Right forelimb (tissue), 1 donor: ENCODE data around the gene AQP12A.

ENCODE experiments used
- DNase-seq: peaks from one replicate; pipeline ENCODE4 v3.0.0-alpha.2; 2018

Gene AQP12A

DNA sequence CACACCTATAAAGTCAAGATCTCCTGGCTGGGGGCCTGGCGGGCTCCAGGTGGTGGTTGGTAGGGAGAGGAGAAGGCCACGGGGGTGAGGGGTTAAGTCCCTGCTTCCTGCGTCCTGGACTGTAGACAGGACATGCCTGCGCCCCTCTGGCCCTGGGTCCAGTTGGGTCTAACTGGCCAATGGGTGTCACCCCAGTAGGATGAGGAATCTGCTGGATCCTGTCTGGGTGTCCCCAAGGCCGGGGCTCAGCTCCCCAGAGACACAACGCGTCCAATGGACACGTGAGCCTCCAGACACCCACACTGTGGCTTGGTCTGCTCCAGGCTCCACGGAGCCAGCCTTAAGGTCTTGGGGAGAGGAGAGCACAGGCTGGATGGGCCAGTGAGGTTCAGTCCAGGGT lies 19.6 kb downstream of the AQP12A start:
- no peak for DNase-seq

DNA sequence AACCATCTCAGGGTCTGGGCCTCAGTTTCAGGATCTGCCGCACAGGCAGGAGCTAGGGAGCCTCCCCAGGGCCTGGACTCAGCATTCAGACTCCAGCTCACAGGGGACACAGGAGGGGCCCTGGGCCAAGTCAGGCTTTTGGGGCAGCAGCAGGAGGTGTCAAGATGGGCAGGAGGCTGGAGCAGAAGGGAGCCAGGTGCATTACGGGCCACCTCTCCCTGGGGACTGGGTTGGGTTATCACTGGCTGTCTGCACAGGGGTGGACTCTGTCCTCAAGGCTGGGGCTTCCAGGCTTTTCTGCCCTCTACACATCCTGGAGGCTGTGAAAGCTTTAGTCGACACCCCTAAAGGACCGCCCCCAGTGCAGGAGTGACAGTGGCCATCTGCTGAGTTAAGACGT lies 20.0 kb downstream of the AQP12A start:
- DNase-seq: no peak

DNA sequence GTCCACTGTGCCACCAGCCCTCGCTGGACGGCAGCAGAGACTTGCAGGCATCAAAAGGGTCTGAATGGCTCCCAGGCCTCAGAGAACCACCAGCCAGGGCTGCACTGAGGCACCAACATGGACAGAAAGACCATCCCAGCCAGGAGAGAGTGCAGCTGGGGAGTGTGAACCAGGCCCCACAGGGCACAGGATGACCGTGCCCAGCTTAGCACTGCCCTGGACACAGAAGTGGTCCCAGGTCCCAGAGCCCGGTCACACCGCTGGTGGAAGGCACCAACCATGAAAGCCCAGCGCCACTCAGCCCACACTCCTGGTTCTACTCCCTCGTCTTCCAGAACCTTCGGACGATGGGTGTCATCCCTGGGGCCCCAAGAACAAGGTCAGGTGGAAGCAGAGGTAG lies 20.5 kb downstream of the AQP12A start:
- no peak for DNase-seq

DNA sequence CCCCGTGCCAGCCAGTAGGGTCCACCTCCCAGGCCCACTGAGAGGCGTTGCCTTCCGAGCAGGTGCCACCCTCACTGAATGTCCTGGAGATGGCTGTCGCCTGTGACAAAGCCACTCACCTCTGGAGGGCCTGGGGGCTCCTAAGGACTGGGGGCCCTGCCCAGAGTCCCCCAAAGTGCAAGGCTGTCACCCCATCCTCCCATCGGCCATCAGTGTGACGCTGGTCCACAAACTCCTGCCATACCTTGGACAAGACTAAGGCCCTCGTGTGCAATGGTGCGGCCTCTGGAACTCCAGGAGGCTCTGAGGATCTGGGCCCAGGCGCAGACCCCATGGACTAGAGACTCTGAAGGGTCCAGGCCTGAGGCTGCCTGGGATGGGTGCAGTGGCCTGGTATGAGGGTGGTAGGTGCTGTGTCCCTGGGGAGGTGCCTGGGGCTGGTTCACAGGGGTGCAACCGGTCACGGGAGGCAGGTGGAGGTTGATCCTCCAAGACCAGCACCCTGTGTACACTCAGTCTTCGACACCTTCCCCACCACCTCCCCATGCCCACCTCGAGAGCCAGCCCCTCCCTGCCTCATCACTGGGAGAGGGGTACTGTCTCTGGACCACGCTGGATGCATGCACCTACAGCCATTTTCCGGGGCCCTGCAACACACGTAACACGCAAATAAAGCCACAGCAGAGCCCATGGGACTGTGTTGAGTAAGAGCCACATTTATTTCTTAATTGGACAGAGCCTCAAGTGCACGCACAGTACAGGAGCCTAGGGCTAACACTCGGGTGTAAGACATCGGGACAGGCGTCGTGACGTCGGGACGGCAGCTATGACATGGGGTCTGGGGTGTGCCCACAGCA lies 21.6 kb downstream of the AQP12A start:
- DNase-seq: no peak

DNA sequence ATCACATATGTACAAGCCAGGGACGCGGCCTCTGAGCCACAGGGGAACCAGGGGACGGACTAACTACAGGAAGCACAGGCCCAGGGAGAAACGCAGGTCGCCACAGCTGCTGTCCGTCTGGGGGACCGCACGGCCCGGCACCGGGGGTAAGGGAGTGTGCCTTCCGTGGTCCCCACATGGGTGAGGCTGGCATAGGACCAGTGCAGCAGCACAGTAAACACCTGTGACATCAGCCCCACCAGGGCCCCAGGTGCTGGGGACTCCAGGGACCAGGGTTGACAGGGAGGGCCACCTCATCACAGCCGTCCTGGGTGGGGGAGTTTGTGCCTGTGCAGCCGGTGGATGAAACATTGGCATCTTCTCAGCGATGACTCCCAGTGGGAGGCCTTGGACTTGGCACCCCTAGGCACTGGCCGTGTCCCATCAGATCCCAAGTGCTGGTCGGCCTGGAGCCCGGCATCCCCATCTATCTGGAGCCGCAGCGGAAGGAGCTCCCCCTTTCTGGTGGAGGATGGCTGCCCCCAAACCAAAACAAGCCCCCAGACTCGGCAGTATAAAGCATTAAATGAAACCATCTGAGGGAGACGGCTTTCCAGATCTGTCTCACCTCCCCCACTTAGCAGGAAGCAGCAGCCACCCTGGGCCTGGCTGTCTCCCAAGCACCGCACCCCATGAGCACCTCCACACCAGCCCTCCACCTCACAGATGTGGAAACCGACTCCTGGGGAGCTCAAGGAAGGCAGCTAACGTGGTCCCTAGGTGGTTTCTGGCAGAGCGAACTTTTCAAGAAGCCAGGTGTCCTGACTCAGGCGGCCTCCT lies 22.5 kb downstream of the AQP12A start:
- DNase-seq: no peak

DNA sequence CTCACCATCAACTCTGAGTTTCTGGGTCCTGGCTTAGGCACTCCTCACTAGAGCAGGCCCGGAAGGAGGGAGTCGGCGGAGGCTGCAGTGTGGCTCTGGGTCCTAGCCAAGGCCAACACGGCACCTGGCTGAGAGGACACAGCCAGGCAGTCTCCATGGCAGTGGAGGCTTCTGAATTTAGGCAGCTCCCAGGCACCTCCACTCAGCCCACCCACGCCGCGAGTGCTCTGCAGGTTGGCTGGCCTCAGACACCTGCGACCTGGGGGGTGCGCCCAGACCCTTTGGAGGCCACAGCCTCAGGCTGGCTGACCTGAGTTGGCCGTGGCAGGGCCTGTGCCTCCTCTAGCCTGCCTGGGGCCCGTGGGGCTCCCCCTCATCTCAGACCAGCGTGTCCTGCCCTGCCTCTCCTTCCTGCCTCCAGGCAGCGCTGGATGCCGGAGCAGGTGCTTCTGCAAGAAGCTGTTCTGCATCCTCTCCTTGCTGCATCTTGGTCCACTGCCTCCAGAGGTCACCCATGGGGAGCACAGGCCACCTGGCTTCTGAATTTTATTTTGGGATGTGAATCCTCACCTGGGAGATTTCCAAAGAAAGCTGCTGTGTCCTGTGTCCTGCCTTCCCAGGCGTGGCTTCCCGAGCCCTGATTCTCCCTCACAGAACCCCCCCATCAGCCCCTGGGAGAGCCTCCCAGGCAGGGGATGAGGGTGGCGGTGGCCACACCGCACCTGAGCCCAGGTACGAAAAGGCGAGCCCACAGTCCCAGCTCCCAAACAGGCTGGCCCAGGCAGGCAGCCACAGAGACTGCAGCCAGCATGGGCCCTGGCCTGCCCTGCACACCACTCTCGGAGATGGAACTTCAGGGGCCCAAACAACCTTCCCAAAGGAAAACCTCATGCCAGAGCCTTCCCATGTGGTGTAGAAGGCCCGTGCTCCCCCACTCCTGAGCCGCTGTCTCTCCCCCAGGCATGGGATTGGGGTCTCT lies 23.4 kb downstream of the AQP12A start:
- no peak for DNase-seq

DNA sequence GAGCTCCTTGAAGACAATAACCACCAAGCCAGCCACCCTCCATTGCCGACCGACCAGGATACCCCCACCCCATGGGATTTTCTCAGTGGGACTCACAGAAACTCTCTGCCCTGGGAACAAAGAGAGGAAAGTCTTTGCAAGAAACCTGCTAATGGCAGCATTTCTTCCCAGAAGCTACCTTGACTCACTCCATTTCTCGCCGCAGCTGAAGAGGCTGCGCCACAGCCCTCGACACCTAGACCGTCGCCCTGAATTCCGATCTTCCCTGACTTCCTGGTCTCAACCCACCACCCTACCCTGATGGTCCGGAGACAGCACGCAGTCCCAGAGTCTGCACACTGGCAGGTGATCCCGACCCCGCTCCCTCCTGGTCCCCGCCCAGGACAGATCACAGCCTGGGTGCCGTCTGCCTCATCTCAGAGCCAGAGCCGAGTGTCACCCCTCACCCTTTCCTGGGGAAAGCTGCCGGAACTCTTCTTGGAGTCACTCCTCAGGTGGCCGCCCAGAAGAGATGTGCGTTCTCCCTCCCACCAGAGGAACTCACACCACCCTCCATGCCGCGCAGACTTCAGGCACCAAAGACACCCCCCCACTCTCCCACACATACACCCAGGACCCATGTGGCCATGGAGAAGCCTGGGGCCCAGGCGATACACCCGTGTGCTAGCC lies 24.6 kb downstream of the AQP12A start:
- DNase-seq: no peak

DNA sequence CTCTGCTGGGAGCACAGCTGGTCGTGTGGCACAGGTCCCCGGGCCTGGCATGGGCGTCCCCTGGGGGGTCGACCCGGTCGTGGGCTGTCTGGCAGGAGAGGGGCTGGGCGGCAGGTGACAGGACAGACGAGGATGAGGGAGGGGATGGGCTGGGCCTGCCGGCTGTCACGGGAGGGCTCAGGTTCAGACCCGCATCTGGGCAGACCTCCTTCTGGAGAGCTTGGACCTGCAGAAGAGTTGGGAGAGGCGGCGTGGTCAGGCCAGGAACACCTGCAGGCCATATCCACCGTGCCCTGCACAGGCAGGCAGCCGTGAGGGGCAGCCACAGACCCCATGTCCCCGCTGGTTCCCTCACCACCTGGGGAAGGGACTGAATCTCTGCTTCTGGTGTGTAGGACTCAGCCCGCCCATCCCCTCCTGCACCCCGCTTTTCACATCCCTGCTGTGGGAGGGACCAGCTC lies 25.5 kb downstream of the AQP12A start:
- no peak for DNase-seq

DNA sequence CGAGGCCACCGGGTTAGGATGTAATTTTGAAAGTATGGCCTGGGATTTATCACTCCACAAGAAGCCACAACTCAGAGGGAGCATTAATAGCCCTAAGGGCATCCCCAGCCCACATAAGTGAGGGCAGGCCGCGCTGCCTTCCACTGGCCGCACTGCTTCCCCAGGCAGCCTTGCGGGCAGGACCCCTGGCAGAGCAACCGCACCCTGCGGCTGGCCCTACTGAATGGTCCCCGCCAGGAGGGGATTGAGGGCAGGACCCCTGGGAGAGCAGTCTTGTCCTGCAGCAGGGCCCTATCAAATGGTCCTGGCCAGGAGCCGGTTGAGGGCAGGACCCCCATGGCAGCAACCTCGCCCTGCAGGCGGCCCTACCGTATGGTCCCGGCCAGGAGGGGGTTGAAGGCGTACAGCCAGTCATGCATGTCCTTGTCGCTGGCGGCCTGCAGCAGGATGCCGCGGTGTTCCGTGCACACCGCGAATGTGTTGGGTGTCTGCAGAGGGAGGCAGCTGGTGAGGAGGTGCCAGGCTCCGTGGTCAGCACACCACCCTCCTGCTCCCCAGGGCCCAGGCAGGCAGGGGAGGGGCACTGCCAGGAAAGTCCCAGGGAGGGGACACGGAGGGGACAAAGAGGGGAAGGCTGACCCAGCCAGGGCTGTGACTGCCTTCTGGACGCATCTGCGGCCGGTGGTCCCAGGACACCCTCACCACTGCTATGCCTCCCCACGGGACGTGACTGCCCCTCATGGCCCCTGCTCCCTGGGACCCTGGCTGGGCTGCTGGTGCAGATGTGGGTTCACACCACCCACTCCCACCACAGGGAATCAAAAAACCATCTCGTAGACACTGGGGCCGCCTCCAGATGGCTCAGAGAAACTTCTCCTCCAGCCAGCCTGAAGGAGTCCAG lies 26.3 kb downstream of the AQP12A start:
- no peak for DNase-seq

DNA sequence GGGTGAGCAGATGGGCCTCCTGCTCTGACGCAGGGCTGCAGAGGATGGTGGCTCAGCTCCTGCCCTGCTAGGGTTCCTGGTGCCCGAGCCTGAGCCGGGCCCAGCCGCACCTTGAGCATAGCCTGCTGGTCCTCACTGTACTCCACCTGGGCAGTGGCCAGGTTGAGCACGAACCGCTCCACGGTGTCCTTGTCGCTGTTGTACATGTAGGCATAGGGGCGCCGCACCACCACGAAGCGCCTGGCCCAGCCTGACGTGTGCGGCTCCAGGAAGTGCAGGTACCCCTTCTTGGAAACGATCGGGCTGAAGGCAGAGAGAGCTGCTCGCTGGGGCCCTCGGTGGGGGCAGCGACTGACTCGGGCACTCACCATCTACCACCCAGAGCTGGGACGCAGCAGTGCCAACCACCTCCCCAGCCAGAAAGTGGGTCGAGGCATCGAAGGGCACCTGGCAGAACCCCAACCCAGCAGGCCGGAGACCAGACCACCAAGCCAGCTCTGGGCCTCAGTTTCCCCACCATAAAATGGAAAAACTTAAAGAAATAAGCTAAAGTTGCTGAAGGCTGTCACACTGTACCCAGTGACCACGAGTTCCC lies 27.3 kb downstream of the AQP12A start:
- no peak for DNase-seq

DNA sequence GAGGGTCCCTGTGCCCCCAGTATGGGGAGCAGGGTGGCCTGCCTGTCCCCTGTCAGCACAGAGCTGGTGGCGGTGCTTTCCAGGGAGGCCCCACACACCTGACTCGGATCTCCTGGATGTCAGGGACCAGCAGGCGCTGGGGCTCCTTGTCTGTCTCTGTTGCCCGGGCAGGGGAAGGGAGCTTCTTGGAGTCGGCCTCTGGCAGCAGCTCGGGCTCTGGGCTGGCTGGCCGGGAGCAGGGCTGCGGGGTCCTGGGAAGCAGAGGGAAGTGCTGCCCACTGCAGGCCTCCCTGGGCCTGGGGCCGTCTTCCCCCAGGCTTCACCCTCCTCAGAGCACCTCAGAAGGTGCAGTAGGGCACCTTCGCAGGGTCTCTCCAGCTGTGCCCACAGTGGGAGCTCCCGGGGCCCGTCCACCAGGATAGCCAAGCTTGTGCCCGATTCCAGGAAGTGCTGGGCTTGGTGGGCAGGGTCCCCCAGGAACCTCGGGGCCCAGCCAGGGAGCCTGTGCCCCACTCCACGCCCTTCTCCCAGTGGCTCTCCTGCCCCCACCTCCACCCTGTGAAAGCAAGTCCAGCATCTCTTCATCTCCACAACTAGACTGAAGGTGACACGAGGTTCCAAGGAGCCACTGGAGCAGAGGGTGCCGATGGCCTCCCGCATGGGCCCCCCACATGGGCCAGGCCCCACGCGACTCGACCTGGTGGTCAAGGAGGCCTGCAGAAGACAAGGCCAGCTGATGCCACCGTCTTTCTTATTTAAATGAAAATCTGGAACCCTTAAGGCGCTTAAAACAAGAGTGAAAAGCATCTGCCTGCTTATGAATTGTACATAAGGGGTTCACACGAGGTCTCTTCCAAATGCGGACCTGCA lies 28.2 kb downstream of the AQP12A start:
- no peak for DNase-seq

DNA sequence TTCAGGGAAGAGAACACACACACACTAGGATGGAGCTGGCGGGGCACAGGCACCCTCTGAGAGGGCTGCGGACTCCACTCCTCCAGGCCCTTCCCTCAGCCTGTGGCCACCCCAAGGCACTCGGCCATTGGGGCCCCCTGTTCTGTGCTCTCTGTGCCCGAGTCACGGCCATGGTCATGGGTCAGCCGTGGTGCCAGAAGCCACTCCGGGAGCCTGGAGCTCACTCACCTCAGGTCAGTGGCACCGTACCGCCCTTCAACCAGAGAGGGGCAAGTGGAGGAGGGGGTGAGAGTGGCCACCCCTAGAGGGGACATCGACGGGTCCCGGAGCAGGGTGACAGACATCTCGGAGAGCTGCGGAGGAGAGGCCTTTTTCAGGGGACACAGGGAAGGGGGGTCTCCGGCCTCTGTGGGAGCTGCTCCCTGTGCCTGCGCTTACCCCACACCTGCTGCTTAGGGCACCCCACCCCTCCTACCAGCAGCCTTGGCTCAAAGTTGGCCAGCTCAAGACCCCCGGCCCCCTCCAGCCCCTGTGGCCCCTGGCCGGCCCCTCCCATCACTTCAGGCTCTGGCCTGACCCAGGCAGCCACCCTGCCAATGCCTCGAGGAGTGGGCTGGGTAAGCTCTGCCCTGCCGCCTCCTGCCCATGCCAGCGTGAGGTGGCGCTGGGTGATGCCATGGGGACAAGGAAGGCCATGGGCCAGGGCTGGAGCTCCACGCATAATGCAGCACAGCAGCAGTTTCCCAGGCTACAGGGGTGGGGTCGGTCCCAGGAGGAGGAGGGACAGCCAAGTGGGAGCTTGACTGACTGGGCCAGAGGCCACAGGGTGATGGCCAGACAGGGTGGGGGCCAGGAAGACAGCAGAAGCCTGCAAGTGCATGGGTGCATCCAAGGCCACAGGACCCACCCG lies 29.3 kb downstream of the AQP12A start:
- DNase-seq: no peak

DNA sequence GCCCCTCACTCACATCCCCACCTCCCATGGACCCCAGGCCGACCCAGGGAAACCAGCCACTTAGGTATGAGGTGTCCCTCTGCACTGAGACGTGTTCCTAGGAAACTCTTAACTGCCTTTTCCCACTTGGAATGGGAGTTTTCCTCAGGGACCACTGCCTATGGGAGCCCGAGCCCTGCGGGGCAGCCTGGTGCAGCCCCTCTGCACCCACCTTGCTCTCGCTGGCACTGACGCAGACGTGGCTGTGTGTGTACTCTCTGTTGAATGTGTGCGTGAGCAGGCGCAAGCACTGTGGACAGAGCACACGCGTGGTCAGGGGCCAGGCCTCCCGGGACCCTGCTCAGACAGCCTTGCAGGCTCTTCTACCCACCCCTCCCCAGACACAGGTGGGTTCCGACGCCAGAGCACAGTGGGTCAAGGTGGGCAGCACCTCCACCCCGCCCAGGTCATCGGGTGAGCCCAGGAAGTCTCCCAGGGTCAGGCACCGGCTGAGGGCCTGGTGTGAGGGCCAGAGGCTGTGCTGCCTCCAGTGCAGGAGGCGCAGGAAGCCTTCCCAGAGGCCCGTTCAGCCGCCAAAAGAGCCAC lies 30.0 kb downstream of the AQP12A start:
- DNase-seq: no peak

DNA sequence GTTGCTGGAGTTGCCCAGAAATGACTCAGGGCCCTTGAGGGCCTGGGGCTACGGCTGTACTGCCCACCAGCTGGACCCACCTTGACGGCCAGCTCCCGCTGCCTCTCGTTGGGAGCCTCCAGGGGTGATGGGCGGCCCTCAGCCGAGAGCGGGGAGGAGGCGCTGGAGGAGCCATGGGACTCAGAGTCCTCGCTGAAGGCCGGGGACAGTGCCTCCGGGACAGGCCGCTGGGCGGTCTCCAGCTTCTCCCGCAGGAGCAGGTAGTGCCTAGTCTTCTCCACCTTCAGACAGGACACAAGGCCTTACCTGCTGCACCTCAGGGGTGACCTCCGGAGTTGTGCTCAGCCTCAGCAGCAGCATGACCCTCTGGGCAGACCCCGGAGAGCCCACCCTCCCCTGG lies 30.7 kb downstream of the AQP12A start:
- DNase-seq: no peak

DNA sequence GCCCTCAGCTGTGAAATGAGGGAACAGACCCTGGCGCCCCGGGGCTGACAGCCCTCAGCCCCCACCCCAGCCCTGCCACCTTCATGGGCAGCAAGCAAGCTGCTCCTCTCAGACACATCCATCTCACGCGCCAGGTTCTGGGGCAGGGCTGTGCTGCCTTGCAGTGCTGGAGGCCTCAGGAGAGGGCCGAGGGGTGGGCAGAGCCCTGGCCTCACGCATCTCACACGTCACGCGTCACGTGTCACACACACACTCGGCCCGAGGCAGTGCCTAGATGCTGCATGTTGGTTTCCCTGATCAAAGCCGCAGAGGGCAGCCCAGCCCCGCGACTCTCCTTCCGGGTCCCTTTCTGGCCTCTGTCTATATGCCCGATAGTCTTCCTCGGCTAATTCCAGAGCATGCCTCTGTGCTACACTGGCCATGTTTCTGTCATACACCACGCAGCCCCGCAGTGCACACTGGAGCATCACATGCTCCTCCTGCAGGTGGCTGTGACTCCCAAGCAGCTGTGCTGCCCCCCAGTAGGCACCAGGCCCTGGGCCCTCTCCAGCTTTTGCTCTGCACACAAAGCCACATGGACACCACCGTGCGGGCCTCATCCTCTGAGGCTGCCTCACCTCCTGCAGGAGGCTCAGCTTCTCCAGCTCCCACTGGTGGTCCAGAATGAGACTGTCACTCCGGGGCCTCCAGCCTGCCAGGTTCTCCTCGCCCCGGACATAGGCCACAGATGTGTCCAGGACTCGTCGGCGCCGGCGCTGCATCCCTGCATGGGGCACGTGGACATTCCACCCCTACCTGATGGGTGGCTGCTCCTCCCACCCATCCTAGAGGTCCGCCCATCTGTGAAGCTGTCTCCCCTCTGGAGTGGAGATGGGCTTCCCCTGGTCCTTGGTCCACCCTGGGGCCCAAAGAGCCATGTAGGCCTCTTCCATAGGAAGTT lies 31.4 kb downstream of the AQP12A start:
- no peak for DNase-seq

DNA sequence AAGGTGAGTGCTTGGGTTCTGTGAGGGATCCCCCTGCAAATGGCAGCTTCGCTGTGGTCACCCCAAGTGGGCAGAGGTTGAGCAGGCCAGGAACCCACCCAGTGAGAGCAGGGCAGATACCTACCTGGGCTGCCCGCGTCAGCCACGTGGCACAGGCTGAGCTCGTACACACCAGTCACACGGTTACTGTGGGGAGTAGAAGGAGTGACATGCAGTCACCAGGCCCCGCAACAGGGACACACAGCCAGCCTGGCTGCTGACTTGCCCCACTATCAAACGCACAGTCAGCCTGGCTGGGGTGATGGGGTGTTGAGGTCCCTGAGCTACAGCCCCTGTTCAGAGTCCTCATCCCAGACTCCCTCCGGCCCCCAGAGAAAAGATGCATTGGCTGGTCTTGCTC lies 32.2 kb downstream of the AQP12A start:
- no peak for DNase-seq

DNA sequence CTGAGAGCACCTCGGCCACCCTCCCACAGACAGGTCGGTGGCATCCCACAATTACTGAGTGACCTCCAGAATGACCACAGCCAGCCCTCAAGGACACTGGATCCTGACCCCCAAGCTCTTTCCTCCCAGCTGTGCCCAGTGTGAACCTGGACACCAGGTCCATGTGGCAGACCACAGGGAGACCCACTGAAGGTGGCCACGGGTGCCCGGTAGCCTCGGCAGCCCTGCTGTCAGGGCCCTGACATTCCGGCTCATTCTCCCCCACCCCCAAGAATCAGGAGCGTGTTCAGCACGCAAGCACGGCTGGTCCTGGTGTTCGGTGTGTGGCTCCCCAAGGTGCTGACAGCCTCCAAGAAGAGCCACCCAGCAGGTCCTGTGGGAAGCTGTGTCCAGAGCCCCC lies 32.8 kb downstream of the AQP12A start:
- no peak for DNase-seq
